Bone marrow (tissue), 2 donors: Measurements from ENCODE around the gene TMEM132C.
"Not testable (repeated sequence)": the region's sequence is repeated elsewhere in the genome, so short reads cannot be mapped to it uniquely, and the experiment has no call there.

Source experiments
- DNase-seq, 2 donors: peaks; one replicate each; lab custom pipeline; 2025; lab: John Stamatoyannopoulos, UW

TMEM132C gene

GRCh38 chr12:128267131-128267622 is at the start of gene TMEM132C:
Gene TMEM132C (plus strand): TSS chr12:128267170. CDS start chr12:128267403, 233 bp downstream.
- no peak for DNase-seq

GRCh38 chr12:128224226-128224625 is 42.7 kb upstream of the TMEM132C start:
- DNase-seq, result no peak

GRCh38 chr12:128228581-128228980 is 38.4 kb upstream of the TMEM132C start:
- DNase-seq, result no peak

- no peak for DNase-seq
Observed at GRCh38 chr12:128235635-128236417, 31.1 kb upstream of the TMEM132C start.

- no peak for DNase-seq
Observed at GRCh38 chr12:128236525-128236924, 30.4 kb upstream of the TMEM132C start.

- DNase-seq, result no peak
Observed at GRCh38 chr12:128240745-128241144, 26.2 kb upstream of the TMEM132C start.

- DNase-seq, result no peak
Observed at GRCh38 chr12:128245121-128245520, 21.8 kb upstream of the TMEM132C start.

- no peak for DNase-seq
Observed at GRCh38 chr12:128245905-128246304, 21.1 kb upstream of the TMEM132C start.

GRCh38 chr12:128250096-128250495 is 16.9 kb upstream of the TMEM132C start:
- DNase-seq, result no peak

GRCh38 chr12:128253829-128254228 is 13.1 kb upstream of the TMEM132C start:
- DNase-seq, result not testable (repeated sequence)

- no peak for DNase-seq
Observed at GRCh38 chr12:128258866-128259555, 8.0 kb upstream of the TMEM132C start.

GRCh38 chr12:128259556-128260070 is 7.4 kb upstream of the TMEM132C start:
- no peak for DNase-seq

- DNase-seq, result no peak
Observed at GRCh38 chr12:128261757-128262156, 5.2 kb upstream of the TMEM132C start.

- no peak for DNase-seq
Observed at GRCh38 chr12:128265566-128265965, 1.4 kb upstream of the TMEM132C start.

- no peak for DNase-seq
Observed at GRCh38 chr12:128266086-128266485, 884 bp upstream of the TMEM132C start.

GRCh38 chr12:128266541-128267130 is 334 bp upstream of the TMEM132C start:
- no peak for DNase-seq

GRCh38 chr12:128267651-128268378 is 845 bp downstream of the TMEM132C start:
- no peak for DNase-seq

- no peak for DNase-seq
Observed at GRCh38 chr12:128268379-128268995, 1.5 kb downstream of the TMEM132C start.

GRCh38 chr12:128269181-128269591 is 2.2 kb downstream of the TMEM132C start:
- no peak for DNase-seq

- no peak for DNase-seq
Observed at GRCh38 chr12:128276471-128276870, 9.5 kb downstream of the TMEM132C start.

- no peak for DNase-seq
Observed at GRCh38 chr12:128286970-128287369, 20.0 kb downstream of the TMEM132C start.
